NCI-H82 (cell line): ENCODE results near the gene COPZ1.
"Not testable (repeated sequence)": the region's sequence is repeated elsewhere in the genome, so short reads cannot be mapped to it uniquely, and the experiment has no call there.

ENCODE experiments used
- DNase-seq: peaks from one replicate; lab custom pipeline; 2025; lab: John Stamatoyannopoulos, UW

COPZ1 gene, protein sequence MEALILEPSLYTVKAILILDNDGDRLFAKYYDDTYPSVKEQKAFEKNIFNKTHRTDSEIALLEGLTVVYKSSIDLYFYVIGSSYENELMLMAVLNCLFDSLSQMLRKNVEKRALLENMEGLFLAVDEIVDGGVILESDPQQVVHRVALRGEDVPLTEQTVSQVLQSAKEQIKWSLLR

DNA sequence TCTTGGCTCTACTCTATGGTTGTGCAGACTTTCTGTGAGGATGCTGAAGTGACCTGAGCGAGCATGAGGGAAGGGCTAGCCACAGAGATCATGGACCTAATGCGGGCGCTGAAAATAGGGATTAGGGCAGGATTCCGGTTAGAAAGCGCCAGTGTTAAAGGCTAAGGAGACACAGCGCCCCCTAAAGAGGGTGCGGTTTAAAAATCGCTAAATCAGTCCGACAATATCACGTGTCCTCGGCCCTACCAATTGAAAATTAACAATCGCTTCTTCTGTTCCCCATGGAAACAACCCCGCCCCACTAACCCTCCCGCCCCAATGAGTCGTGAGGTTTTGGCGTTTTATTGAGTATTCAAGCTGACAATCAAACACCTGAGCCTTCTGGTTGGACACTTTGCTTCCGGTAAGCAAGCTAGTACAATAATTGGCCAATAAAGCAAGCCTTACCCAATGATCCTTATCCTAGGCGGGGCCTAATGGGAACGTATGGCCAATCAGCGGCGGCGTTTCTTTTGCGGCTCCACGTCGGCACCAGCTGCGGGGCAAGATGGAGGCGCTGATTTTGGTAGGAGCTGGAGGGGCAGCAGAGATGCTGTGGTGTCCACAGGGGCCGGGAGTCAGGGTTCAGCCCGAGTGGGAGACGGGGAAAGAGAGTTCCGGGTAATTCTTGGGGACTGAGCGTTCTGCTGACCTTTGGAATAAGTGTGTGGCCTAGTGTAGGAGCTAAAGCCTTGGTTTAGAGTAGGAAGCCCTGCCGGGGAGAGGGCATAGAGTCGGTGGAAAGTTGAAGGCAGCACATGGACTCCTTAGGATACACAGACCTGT, at the start of gene COPZ1:
TSS of gene COPZ1 (plus strand) at position 515 of the 825 bp plus-strand sequence. CDS start at position 548, 33 bp downstream.
- DNase-seq = peak; percentile 100

DNA sequence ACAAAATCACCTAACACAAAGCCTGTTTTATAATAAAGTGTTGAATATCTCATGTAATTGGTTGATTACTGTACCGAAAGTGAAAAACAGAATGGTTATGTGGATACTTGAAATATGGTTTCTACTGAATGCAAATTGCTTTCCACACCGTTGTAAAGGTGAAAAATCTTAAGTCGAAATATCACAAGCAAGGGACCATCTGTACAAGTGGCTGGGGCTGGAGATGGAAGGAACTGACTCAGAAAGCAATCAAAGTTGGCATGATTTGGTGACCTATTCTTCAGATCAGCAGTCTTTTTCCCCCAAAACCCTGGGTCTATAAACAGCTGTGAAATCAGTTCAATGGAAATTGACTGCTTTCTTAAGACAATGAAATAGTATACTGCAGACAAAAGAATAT, 48.6 kb upstream of the COPZ1 start:
- DNase-seq = no peak

DNA sequence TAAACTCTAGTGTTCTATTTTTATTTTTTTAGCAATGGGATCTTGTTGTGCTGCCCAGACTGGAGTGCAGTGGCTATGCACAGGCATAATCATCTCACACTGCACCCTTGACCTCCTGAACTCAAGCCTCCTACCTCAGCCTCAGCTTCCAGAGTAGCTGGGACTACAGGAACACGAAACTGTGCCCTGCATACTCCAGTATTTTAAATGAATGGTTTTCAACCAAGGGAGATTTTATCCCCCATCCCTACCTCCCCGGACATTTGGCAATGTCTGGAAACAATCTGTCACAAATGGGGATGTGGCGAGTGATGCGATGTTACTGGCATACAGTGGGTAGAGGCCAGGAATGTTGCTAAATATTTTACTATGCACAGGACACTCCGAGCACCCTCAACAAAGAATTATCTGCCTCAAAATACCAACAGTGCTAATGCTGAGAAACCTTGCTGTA, 47.1 kb upstream of the COPZ1 start:
- DNase-seq = no peak

DNA sequence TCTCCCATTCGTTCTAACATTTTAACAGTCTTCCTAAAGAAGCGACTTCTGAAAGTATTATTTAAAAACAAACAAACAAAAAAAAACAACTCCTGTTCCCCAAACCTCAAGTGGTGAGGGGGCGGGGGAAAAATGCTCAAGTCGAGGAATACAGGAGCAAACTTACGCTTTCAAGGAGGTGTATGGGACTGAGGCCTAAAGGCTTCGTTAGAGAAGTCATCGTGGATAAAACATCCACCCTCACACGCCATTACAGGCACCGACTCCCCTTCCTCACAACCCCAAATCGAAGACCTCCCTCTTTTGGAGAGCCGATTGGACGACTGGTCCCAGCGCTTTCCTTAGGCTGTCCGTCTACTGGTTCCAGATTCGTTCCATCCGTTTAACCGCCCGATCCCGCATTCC, 45.7 kb upstream of the COPZ1 start:
- DNase-seq = no peak

DNA sequence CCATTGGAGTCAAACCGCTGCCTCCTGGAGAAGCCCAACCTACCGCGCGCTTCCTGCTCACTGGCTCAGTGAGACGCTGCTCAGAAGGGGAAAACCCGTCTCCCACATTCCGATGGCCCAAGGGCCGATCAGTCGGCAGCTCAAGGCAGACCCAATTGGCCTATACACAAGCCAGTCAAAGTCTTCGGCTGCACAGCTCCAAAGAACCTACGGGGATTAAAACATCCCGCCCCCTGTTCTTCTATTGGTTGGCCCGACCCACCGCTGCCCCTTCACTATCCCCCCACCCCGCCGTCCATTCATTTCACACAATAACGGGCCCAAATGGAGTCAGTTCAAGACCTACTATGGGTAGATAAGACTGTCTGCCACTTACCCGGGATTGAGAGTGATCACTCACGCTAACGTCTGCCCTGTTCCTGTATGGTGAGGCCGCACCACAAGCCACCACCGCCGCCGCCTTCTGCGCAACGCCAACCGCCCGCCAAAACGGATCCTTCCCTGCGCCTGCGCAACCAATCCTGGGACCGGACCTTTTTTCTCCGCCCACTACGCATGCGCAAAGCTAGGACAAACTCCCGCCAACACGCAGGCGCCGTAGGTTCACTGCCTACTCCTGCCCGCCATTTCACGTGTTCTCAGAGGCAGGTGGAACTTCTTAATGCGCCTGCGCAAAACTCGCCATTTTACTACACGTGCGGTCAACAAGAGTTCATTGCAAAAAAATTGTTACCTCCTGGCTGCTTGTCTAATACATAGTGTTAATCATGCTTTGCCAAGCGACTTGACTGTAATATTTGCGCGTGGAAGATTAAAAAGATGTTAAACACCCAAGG, 45.1 kb upstream of the COPZ1 start, which contains the start of gene CBX5:
TSS of gene CBX5 (minus strand) at position 491 of the 836 bp plus-strand sequence. CDS start 22,472 bp downstream, outside the sequence.
- peak; percentile 100 for DNase-seq

DNA sequence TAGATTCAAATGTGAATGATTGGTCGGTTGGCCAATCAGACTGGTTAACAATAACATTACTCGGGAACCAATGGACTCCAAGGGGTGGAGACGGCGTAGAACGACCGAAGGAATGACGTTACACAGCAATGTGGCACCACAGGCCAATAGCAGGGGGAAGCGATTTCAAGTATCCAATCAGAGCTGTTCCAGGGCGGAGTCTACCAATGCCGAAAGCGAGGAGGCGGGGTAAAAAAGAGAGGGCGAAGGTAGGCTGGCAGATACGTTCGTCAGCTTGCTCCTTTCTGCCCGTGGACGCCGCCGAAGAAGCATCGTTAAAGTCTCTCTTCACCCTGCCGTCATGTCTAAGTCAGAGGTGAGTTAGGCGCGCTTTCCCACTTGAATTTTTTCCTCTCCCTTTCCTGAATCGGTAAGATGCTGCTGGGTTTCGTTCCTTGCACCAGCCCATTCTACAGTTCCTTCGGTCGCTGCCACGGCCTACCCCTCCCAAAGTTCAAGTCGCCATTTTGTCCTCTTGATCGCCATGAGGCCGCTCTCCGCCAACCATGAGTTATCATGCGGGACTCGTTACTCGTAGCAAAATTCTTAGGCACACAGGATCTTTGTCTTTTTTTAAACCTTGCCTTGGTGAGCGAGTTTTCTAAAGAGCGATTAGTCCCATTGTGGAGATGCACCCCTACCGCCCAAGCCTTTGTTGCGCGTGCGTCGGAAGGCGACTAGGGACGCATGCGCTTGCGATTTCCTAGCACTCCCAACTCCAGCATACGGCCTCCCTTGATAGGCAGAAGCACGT, 44.3 kb upstream of the COPZ1 start, which contains the start of gene HNRNPA1:
TSS of gene HNRNPA1 (plus strand) at position 259 of the 793 bp plus-strand sequence. CDS start at position 341, 82 bp downstream.
- DNase-seq = peak; percentile 100

DNA sequence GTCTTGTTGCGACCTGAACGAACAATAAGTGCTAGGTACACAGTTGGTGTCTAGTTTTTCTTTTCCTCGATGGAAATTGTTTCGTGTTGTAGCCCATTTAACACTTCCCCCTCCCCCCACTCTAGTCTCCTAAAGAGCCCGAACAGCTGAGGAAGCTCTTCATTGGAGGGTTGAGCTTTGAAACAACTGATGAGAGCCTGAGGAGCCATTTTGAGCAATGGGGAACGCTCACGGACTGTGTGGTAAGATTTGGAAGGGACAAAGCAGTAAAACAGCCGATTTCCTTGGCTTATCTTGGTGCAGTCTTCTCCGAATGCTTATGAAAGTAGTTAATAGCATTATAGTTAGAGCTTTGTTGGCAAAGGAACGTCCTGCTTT, 43.7 kb upstream of the COPZ1 start:
- DNase-seq = not testable (repeated sequence)

DNA sequence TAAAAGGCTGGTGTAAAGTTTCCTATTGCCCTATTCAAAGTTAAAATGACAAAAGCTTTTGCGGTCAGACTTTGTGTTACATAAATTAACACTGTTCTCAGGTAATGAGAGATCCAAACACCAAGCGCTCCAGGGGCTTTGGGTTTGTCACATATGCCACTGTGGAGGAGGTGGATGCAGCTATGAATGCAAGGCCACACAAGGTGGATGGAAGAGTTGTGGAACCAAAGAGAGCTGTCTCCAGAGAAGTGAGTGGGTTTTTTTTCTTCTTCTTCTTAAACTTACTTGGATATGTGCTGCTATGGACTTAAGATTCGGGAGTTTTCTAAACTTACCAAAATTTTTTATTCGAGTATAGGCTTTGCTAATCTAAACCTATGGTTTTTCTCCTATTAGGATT, 43.2 kb upstream of the COPZ1 start:
- not testable (repeated sequence) for DNase-seq

DNA sequence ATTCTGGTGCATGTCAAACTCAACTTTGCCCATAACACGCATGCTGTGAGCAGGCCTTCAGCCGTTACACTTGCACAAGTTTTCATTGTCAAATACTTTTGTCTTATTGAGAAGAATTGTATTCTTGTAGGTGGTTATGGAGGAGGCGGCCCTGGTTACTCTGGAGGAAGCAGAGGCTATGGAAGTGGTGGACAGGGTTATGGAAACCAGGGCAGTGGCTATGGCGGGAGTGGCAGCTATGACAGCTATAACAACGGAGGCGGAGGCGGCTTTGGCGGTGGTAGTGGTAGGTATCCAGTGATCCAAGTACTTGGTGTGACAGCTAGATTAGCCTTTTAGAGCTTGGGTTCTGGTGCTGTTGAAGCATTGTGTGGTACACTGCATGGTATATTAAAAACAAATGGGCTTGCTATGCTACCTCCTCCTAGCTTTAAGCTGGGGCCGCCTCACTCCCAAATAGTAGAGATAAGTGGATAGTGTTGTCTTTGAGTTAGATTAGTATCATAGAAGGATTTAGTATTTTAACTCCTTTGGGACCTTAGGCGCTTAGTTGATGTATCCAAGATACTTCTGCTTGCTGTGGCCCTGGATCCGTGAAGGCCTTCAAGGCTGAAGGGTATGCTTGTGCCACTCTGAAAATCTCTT, 41.9 kb upstream of the COPZ1 start:
- DNase-seq = peak; percentile 70

DNA sequence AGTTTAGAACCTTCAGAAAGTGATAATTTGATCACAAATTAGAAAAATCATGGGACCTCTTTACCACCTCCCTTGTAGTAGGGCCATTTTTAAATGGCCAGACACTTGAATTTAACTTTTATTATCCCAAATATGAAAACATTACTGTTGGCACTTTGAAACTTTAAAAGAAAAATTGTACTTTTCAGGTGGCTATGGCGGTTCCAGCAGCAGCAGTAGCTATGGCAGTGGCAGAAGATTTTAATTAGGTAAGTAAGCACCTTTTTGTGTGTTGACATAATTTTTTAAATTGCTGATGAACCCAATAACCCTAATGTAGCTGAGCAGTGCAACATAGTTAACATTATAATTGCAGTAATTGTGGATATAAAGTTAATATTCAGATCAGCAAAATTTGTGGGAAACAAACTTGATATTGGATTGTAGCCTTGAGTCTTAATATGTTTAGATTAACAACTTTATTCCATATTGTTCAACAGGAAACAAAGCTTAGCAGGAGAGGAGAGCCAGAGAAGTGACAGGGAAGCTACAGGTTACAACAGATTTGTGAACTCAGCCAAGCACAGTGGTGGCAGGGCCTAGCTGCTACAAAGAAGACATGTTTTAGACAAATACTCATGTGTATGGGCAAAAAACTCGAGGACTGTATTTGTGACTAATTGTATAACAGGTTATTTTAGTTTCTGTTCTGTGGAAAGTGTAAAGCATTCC, 40.7 kb upstream of the COPZ1 start:
- not testable (repeated sequence) for DNase-seq

DNA sequence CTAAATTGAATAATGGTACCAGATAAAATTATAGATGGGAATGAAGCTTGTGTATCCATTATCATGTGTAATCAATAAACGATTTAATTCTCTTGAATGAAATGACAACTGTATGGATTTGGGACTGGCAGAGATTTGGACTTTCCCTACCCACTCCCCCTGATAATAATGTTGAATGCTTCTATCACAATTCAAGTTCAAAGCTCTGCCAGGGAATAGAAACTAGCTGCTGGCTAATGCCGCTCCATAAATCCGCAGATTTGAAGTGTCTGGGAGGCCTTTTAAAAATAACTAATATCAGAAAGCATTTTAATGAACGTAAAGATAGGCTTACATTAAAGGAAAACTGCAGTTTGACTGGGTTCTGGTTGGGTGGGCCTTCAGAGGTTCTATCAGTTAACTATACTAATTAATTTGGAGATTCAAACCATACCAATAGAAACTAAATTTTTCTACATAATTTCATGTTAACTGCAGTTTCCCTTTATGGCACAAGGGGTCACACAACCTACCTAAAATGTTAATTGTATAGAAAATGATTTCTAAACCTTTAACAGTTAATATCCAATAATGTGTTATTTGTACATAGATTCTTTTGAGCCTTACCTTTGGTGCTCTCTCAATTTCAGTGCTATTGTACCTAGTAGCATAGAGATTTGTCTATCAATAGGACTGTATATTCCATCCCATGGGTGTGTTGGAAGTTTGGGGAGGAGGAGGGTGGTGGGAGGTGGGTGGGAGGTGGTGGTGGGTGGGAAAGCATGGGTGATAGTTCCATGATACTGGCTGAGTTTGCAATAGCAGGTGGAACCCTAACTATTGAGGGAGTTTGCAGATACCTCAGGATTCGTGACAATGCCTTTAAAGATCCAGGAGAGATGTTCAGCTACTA, 39.5 kb upstream of the COPZ1 start:
- DNase-seq = no peak

DNA sequence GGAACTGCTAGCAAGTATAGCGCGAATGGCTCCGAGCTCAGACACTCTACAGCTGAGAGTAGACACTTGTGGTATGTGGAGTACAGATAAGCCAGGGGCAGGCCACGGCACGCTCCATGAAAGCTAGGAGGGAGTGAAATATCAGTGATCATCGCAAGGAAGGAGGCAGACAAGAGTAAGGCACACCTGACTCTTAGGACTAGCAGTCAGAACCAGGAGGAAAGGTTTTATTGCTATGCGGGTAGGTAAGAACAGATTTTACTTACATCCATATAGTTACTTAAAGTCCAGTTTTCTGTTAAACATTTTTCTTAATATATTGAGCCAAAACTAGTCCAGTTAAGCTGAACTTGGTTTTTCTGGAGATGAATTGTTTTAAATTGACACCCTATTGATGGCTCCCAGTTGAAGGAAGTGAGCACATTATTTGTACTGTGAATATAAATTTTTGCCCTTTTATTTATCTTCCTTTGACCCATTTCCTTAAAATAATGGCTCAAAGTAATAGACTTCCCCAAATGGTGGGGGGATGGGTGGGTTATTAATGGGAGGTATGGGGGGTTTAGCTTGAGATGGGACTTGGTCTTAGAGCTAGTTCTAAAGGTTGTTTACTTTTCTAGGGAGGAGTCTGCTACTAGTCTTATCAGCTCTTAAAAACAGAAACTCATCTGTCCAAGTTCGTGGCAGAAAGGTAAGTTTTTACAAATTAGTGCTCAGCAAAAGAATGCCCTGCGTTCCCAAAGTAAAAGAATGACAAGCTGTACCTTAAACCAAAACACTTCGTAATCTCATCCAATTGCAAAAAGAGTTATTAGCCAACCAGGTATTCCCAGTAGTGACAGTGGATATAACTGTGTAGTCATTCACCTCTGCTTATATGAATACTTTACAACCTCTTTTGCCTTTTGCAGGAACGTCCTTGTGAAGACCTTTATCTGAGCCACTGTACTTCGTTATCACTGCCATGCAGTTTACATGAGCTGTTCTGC, 38.6 kb upstream of the COPZ1 start:
- DNase-seq = peak; percentile 68

DNA sequence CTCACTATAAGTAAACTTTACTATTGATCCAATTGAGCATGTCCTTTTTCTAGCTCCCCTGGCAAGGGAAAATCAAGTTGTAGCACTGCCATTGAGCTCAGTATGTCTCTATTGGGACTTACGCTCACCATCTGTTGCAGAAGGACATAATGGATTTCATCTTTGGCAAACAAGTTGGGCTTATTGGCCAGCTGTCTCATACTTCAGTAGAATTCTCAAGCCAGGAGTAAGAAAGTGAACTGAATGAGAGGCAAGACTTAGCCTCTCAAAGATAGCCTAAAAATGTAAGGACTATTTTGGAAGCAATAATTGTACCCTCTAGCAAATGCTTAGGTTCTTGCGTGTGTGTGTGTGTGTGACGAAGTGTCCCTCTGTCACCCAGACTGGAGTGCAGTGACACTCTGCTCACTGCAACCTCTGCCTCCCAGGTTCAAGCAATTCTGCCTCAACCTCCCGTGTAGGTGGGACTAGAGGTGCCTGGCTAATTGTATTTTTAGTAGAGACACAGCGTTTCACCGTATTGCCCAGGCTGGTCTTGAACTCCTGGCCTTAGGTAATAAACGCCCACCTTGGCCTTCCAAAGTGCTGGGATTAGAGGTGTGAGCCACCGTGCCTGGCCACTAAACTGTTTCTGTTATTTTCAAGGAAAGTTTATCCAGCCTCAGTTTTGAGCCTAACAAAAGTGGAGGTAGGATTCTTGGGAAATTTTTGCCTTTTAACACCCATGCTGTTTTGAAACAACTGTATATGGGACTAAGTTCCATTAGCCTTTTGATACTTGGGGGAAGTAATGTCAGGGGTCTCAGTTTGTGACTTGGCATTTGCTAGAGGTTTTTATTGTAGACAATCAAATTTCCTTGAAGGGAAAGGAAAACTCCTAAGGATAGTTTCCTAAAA, 37.4 kb upstream of the COPZ1 start:
- DNase-seq = peak; percentile 90

DNA sequence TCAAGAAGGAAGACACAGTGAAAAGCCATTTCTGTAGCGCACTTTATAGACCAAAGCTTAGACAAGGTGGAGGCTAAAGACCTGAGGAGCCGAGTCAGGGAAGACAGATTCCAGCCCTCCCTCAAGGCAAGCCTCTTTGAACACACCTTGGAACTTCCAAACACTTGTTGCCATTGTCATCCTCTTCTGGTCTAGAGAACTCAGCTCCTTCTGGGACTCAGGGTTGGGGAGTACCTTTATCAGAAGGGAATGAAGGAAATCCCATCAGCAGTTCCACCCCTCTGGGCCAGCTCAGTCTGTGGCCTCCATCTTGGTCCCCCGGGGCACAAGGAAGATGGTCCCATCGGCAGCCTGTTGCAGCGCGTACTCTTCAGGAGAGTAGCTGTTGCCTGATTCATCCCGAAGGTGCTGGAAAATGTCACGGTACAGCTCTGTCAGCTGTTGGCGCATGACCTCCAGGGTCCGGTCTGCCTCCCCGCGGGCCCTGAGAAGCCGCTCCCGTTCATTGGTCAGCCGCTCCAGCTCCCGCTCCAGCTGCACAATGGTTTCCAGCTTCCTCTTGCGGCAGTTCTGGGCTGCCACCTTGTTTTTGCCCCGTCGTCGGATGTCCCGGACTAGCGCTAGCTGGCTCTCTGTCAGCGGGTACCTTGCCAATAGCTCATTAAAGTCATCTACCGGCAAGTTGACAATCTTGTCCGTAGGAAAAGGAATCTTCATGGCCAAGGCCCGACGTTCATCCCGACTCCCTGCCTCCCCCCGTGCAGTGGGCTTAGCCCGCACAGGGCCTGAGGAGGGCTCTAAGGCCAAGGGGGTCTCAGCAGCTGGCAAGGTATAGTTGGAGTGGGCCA, 32.6 kb upstream of the COPZ1 start:
- DNase-seq = no peak

DNA sequence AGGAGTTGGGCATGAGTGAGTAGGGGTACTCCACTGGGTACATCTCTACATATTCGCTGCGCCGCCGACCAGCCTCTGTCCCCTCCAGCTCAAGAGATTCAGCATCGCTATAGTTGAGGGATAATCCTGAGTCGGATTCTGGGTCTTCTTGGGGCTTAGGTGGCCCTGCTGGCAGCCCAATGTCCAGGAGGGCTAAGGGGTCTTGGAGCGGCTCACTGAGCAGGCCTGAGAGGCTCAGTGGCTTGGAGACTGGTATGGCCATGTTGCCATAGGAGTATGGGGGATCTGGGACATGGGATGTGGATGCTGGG, 32.0 kb upstream of the COPZ1 start:
- no peak for DNase-seq
